CD4-positive, alpha-beta T cell (primary cell): ENCODE measurements around the gene ARHGEF28. TPM values are rescaled to one million over a fixed set of nuclear protein-coding genes. Genes with fewer than 3 reads are reported as not detected.

Source experiments
- ATAC-seq: fragments of 200-7000 bp; cut with Tn5 transposase; one replicate; pipeline ENCODE4 v1.10.0; 2022; ENCODE audit warnings: mild to moderate bottlenecking; ENCODE audit not compliant: poor library complexity
- CTCF ChIA-PET: fragments of 350-600 bp; sonication (Branson Sonifier 250); formaldehyde crosslinking; loops from one replicate; lab custom pipeline; 2021; ENCODE audit warnings: antibody characterized with exemption, inconsistent platforms; lab: Charles Lee
- POLR2A ChIA-PET: fragments of 350-600 bp; sonication (Branson Sonifier 250); formaldehyde crosslinking; loops from one replicate; lab custom pipeline; 2021; ENCODE audit warnings: antibody characterized with exemption, inconsistent platforms; lab: Charles Lee
- DNase-seq, 14 experiments: peaks; one replicate each; pipeline ENCODE4 v3.0.0-alpha.2; 2013 to 2020; ENCODE audit warnings: mixed read lengths in 2 of 14
- H3K27ac ChIP-seq, 2 donors: one replicate each; pipeline versions ENCODE4 v1.5.1 to v1.7.0; 2013; ENCODE audit warnings: low read length in 2 of 2, low read depth in 1 of 2, mild to moderate bottlenecking in 1 of 2
- H3K27me3 ChIP-seq, 2 experiments: 1 replicate in 1 of 2; 2 replicates in 1 of 2; pipeline versions ENCODE4 v1.6.1 to v1.7.0; 2013; ENCODE audit warnings: low read length in 2 of 2, control low read depth in 1 of 2, mild to moderate bottlenecking in 1 of 2, moderate library complexity in 1 of 2; ENCODE audit not compliant: insufficient read depth in 2 of 2, control insufficient read depth in 1 of 2
- H3K36me3 ChIP-seq: one replicate; pipeline ENCODE4 v1.6.1; 2013; ENCODE audit warnings: low read length, control low read depth; ENCODE audit not compliant: insufficient read depth
- H3K4me1 ChIP-seq: one replicate; pipeline ENCODE4 v1.6.1; 2013; ENCODE audit warnings: low read length, control low read depth; ENCODE audit not compliant: insufficient read depth
- H3K4me3 ChIP-seq: one replicate; pipeline ENCODE4 v1.5.1; 2013; ENCODE audit warnings: mild to moderate bottlenecking, low read length, moderate library complexity
- H3K9me3 ChIP-seq, 2 experiments: 1 replicate in 1 of 2; 2 replicates in 1 of 2; pipeline versions ENCODE4 v1.6.1 to v1.7.0; 2013; ENCODE audit warnings: low read length in 2 of 2, mild to moderate bottlenecking in 2 of 2, control low read depth in 1 of 2, moderate library complexity in 1 of 2; ENCODE audit not compliant: control insufficient read depth in 1 of 2, insufficient read depth in 1 of 2
- H3K27ac Mint-ChIP-seq: one replicate; pipeline ENCODE4 v1.8.0; 2020; ENCODE audit warnings: mixed read lengths
- H3K27me3 Mint-ChIP-seq: one replicate; pipeline ENCODE4 v1.8.0; 2021; ENCODE audit warnings: mixed read lengths
- H3K36me3 Mint-ChIP-seq: one replicate; pipeline ENCODE4 v1.8.0; 2021; ENCODE audit warnings: low read depth, mixed read lengths
- H3K4me1 Mint-ChIP-seq: one replicate; pipeline ENCODE4 v1.8.0; 2021; ENCODE audit warnings: low read depth, mixed read lengths
- H3K4me3 Mint-ChIP-seq: one replicate; pipeline ENCODE4 v1.8.0; 2020; ENCODE audit warnings: mild to moderate bottlenecking, mixed read lengths
- H3K9me3 Mint-ChIP-seq: one replicate; pipeline ENCODE4 v1.8.0; 2020; ENCODE audit warnings: mixed read lengths
- intact Hi-C, 2 experiments: fragments of 100-400 bp; cut with DNase I in 1 of 2; cut with micrococcal nuclease in 1 of 2; formaldehyde crosslinking; loops; one replicate each; pipeline versions ENCODE4 v1.15.1 to v1.9.0; 2023 to 2025; cut with DNase I, micrococcal nuclease
- total RNA-seq, 174 experiments: library from RNA in 2 of 174; stranded (reverse) in 2 of 174; gene quantifications; one replicate each; pipeline ENCODE4 v1.2.3 and lab custom pipeline; 2021 to 2026
- TF ChIP-seq, protein P1 (sequence below): fragments of 200-600 bp; IDR thresholded peaks from one replicate; pipeline ENCODE4 v1.8.0; 2022; ENCODE audit warnings: antibody characterized with exemption, mild to moderate bottlenecking

ARHGEF28 gene
- total RNA-seq, 2 experiments from 2014 or later = not detected

DNA sequence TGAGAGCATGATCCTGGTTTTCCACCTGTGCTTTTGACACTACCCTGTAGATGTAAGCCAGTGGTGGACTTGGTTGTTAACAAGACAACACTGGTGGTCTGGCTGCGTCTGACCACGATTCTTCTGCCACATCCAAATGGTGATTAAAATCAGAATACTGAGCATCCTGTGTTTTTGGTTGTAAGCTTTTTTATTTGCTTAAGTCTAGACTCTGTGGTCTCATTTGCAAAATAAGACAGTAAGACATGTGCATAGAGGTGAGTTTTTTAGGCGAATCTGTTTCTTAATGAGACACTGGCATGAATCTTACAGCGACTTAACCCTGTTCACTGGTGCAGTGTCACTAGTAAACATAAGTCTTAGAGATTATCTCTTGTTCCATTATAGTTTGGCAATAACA is 165.4 kb downstream of the ARHGEF28 start:
- no peaks in the 10 kb centered on the region for H3K9me3 ChIP-seq
- no peak overlapping the region for H3K4me3 Mint-ChIP-seq
- H3K4me1 Mint-ChIP-seq = no peaks in the 10 kb centered on the region
- no peaks in the 10 kb centered on the region for H3K4me1 ChIP-seq
- no peaks in the 10 kb centered on the region for H3K36me3 Mint-ChIP-seq
- no peaks in the 10 kb centered on the region for H3K27me3 ChIP-seq
- CTCF ChIA-PET = interaction anchor here (2.8 kb wide), 1 partner anchor 200 kb away, joined by 13 read pairs; no protein-coding TSS in a partner anchor
- intact Hi-C loops = no loop called here
- no peaks in the 10 kb centered on the region for H3K36me3 ChIP-seq
- ATAC-seq = no peak
- no peaks in the 10 kb centered on the region for H3K9me3 Mint-ChIP-seq
- POLR2A ChIA-PET = no interaction called here
- no peak overlapping the region for H3K27ac Mint-ChIP-seq
- H3K4me3 ChIP-seq = no peak overlapping the region
- DNase-seq = no peak
- TF ChIP-seq, protein P1, sequence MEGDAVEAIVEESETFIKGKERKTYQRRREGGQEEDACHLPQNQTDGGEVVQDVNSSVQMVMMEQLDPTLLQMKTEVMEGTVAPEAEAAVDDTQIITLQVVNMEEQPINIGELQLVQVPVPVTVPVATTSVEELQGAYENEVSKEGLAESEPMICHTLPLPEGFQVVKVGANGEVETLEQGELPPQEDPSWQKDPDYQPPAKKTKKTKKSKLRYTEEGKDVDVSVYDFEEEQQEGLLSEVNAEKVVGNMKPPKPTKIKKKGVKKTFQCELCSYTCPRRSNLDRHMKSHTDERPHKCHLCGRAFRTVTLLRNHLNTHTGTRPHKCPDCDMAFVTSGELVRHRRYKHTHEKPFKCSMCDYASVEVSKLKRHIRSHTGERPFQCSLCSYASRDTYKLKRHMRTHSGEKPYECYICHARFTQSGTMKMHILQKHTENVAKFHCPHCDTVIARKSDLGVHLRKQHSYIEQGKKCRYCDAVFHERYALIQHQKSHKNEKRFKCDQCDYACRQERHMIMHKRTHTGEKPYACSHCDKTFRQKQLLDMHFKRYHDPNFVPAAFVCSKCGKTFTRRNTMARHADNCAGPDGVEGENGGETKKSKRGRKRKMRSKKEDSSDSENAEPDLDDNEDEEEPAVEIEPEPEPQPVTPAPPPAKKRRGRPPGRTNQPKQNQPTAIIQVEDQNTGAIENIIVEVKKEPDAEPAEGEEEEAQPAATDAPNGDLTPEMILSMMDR = no peak
- peaks cover 42% of the 10 kb centered on the region for H3K27me3 Mint-ChIP-seq
- H3K27ac ChIP-seq = no peak overlapping the region

DNA sequence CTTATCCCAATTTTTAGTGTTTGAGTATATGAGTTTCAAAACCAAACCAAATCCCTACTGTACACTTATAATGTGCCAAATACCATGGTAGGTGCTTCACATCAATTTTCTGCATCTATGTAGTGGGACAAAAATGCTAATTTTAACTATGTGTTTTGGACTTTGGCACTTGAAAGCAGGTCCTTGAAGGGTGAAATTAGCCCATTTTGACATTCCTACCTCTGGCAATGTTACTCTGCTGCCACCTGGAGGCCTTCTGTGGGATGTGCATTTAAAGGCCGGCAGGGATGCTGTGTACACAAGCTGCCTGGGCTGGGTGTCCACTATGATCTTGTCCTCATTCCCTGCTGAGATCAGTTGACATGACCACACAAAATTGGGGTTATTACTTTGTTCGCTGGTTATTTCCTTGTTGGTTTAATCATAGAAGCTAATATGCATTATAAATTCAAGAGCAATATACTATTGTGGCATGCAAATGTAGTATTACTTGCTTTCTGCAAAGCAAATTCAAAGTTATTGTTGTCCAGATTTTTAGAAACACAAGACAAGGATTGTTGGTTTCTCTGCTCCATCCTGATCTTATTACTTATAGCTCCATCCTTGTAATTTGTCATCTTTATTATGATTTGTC is 166.8 kb downstream of the ARHGEF28 start:
- POLR2A ChIA-PET = interaction anchor here (0.7 to 1.2 kb wide), 2 partner anchors 9 to 202 kb away, joined by 3 to 5 read pairs; no protein-coding TSS in a partner anchor
- ATAC-seq = peak; percentile 57
- Histone ChIP-seq H3K9me3 (no peaks in the 10 kb centered on the region), H3K36me3 (no peaks in the 10 kb centered on the region), H3K4me1 (no peaks in the 10 kb centered on the region), H3K27me3 (no peaks in the 10 kb centered on the region), H3K27ac (no peak overlapping the region), H3K4me3 (no peak overlapping the region)
- Mint-ChIP-seq H3K4me1 (no peaks in the 10 kb centered on the region), H3K36me3 (no peaks in the 10 kb centered on the region), H3K27me3 (peaks cover 48% of the 10 kb centered on the region), H3K9me3 (no peaks in the 10 kb centered on the region), H3K27ac (no peak overlapping the region), H3K4me3 (no peak overlapping the region)
- TF ChIP-seq, protein P1 = peak; percentile 91
- peak; percentile 21 to 75 (median 44) for DNase-seq
- CTCF ChIA-PET = interaction anchor here (0.7 to 2.8 kb wide), 3 partner anchors 10 to 206 kb away, joined by 3 to 13 read pairs (median 3); no protein-coding TSS in a partner anchor
- intact Hi-C loops = loop anchor here (1.0 kb wide), 2 partner anchors 201 to 202 kb away; no protein-coding TSS in a partner anchor

DNA sequence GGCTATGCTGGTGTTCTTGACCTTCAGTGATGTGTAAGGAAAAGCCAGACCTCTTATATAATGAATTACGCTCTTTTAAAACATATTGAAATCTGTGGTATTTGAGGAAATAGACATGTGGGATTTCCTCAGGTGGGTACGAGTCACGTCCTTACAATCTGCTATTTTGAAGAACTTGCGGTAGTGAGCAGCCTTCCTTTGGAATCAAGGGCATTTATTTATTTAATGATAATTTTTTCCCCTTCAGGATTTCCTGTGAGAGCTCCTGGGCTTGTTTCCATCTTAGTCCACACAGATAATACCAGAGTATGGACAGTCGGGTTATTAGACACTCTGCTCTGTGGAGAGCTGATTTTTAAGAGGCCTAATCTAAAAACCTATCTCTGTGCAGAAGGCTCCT is 167.9 kb downstream of the ARHGEF28 start:
- no peak overlapping the region for H3K4me3 ChIP-seq
- Mint-ChIP-seq H3K36me3 (no peaks in the 10 kb centered on the region), H3K4me3 (no peak overlapping the region), H3K9me3 (no peaks in the 10 kb centered on the region), H3K27me3 (peaks cover 56% of the 10 kb centered on the region), H3K27ac (no peak overlapping the region), H3K4me1 (no peaks in the 10 kb centered on the region)
- H3K27ac ChIP-seq = no peak overlapping the region
- CTCF ChIA-PET = interaction anchor here (2.8 kb wide), 1 partner anchor 203 kb away, joined by 13 read pairs; no protein-coding TSS in a partner anchor
- POLR2A ChIA-PET = interaction anchor here (1.2 kb wide), 1 partner anchor 11 kb away, joined by 3 read pairs; no protein-coding TSS in a partner anchor
- intact Hi-C loops = no loop called here
- no peaks in the 10 kb centered on the region for H3K4me1 ChIP-seq
- TF ChIP-seq, protein P1 = no peak
- ATAC-seq (no peak), DNase-seq (no peak)
- H3K27me3 ChIP-seq = peaks cover 0 to 1% of the 10 kb centered on the region in 2 experiments
- no peaks in the 10 kb centered on the region for H3K9me3 ChIP-seq
- no peaks in the 10 kb centered on the region for H3K36me3 ChIP-seq
